GM23338 (cell line): ENCODE data around the gene DENND1B. TPM values are rescaled to one million over a fixed set of nuclear protein-coding genes. Genes with fewer than 3 reads are reported as not detected.

Experiments used
- ATAC-seq: fragments of 200-7000 bp; cut with Tn5 transposase; 3 replicates; pipeline ENCODE4 v1.9.1; 2020
- DNase-seq: peaks from one replicate; pipeline ENCODE4 v3.0.0-alpha.2; 2015; ENCODE audit warnings: low spot score
- H2AFZ ChIP-seq: fragments of 200-600 bp; sonication (generic); 2 replicates; pipeline ENCODE4 v1.8.0; 2016; ENCODE audit warnings: antibody characterized with exemption, mild to moderate bottlenecking, moderate library complexity
- H3F3A ChIP-seq: fragments of 200-600 bp; sonication (generic); replicated peaks from 2 replicates; pipeline ENCODE4 v1.8.0; 2017; ENCODE audit warnings: antibody characterized with exemption, mixed run types, low read depth
- H3K27ac ChIP-seq: fragments of 200-600 bp; sonication (generic); 2 replicates; pipeline ENCODE4 v1.6.1; 2016; ENCODE audit warnings: low read depth
- H3K27me3 ChIP-seq: fragments of 200-600 bp; sonication (generic); 2 replicates; pipeline ENCODE4 v1.8.0; 2016; ENCODE audit warnings: mild to moderate bottlenecking, mixed run types, moderate library complexity; ENCODE audit not compliant: insufficient read depth
- H3K36me3 ChIP-seq: fragments of 200-600 bp; sonication (generic); 2 replicates; pipeline ENCODE4 v1.8.0; 2016; ENCODE audit warnings: mild to moderate bottlenecking; ENCODE audit not compliant: insufficient read depth
- H3K4me1 ChIP-seq: fragments of 200-600 bp; sonication (generic); 2 replicates; pipeline ENCODE4 v1.8.0; 2016; ENCODE audit warnings: mild to moderate bottlenecking, moderate library complexity; ENCODE audit not compliant: insufficient read depth
- H3K4me2 ChIP-seq: fragments of 200-600 bp; sonication (generic); 2 replicates; pipeline ENCODE4 v1.7.1; 2017; ENCODE audit warnings: mixed run types
- H3K4me3 ChIP-seq: fragments of 200-600 bp; sonication (generic); 2 replicates; pipeline ENCODE4 v1.6.1; 2016; ENCODE audit warnings: mixed run types
- H3K79me2 ChIP-seq: fragments of 200-600 bp; sonication (generic); replicated peaks from 2 replicates; pipeline ENCODE4 v1.8.0; 2017; ENCODE audit warnings: mild to moderate bottlenecking; ENCODE audit not compliant: insufficient read depth
- H3K9me2 ChIP-seq: fragments of 200-600 bp; sonication (generic); 2 replicates; pipeline ENCODE4 v1.8.0; 2017; ENCODE audit not compliant: insufficient read depth
- H4K20me1 ChIP-seq: fragments of 200-600 bp; sonication (generic); replicated peaks from 2 replicates; pipeline ENCODE4 v1.8.0; 2017; ENCODE audit warnings: mild to moderate bottlenecking; ENCODE audit not compliant: insufficient read depth
- H3K27ac Mint-ChIP-seq: 2 replicates; pipeline ENCODE4 v1.8.0; 2020; ENCODE audit warnings: inconsistent platforms, mild to moderate bottlenecking, moderate library complexity, mixed read lengths
- H3K27me3 Mint-ChIP-seq: 3 replicates; pipeline ENCODE4 v1.8.0; 2022; ENCODE audit warnings: low read depth, mild to moderate bottlenecking, moderate library complexity, mixed read lengths, inconsistent platforms; ENCODE audit not compliant: insufficient read depth, poor library complexity
- H3K36me3 Mint-ChIP-seq: 3 replicates; pipeline ENCODE4 v1.8.0; 2021; ENCODE audit warnings: low read depth, mild to moderate bottlenecking, inconsistent platforms, moderate library complexity, mixed read lengths
- H3K4me1 Mint-ChIP-seq: 3 replicates; pipeline ENCODE4 v1.8.0; 2020; ENCODE audit warnings: mild to moderate bottlenecking, inconsistent platforms, mixed read lengths
- H3K4me3 Mint-ChIP-seq: 3 replicates; pipeline ENCODE4 v1.8.0; 2021; ENCODE audit warnings: moderate library complexity, mild to moderate bottlenecking, inconsistent platforms, mixed read lengths
- H3K9me3 Mint-ChIP-seq: 3 replicates; pipeline ENCODE4 v1.8.0; 2020; ENCODE audit warnings: moderate library complexity, mild to moderate bottlenecking, inconsistent platforms, mixed read lengths
- CREB1 ChIP-seq: fragments of 250-450 bp; sonication (Bioruptor Pico); IDR thresholded peaks from 2 replicates; pipeline ENCODE4 v1.5.0; 2020; ENCODE audit warnings: low read depth, mild to moderate bottlenecking, moderate library complexity
- CTCF ChIP-seq, 2 experiments: fragments of 200-600 bp in 1 of 2; sonication (generic) in 1 of 2; conservative IDR thresholded peaks; 2 replicates each; pipeline versions ENCODE4 v1.5.1 to v1.6.1; 2016 to 2017; ENCODE audit warnings: antibody characterized with exemption in 2 of 2, low read depth in 2 of 2, mild to moderate bottlenecking in 2 of 2, moderate library complexity in 1 of 2
- EZH2 ChIP-seq: fragments of 200-600 bp; sonication (generic); IDR thresholded peaks from one replicate; pipeline ENCODE4 v1.8.0; 2017; ENCODE audit warnings: antibody characterized with exemption, mild to moderate bottlenecking, low read depth; ENCODE audit not compliant: unreplicated experiment
- EZH2phosphoT487 ChIP-seq: fragments of 200-600 bp; sonication (generic); IDR thresholded peaks from one replicate; pipeline ENCODE4 v1.8.1; 2018; ENCODE audit warnings: antibody characterized with exemption; ENCODE audit not compliant: unreplicated experiment
- JUNB ChIP-seq: IDR thresholded peaks from one replicate; pipeline ENCODE4 v1.6.1; 2016; ENCODE audit warnings: antibody characterized with exemption; ENCODE audit not compliant: unreplicated experiment
- NANOG ChIP-seq: IDR thresholded peaks from 2 replicates; pipeline ENCODE4 v1.6.1; 2016; ENCODE audit warnings: antibody characterized with exemption, borderline replicate concordance
- POLR2AphosphoS5 ChIP-seq: IDR thresholded peaks from 2 replicates; pipeline ENCODE4 v1.6.1; 2016; ENCODE audit warnings: antibody characterized with exemption, low read depth
- REST ChIP-seq: IDR thresholded peaks from one replicate; pipeline ENCODE4 v1.6.1; 2018; ENCODE audit warnings: antibody characterized with exemption; ENCODE audit not compliant: unreplicated experiment
- STAT1 ChIP-seq: IDR thresholded peaks from one replicate; pipeline ENCODE4 v1.6.1; 2016; ENCODE audit warnings: antibody characterized with exemption; ENCODE audit not compliant: unreplicated experiment
- ZNF114 ChIP-seq: fragments of 250-450 bp; sonication (Bioruptor Pico); IDR thresholded peaks from 2 replicates; pipeline ENCODE4 v1.5.0; 2020; ENCODE audit warnings: mild to moderate bottlenecking, moderate library complexity
- ZNF331 ChIP-seq: fragments of 250-450 bp; sonication (Bioruptor Pico); IDR thresholded peaks from 2 replicates; pipeline ENCODE4 v1.5.0; 2020; ENCODE audit warnings: low read depth, mild to moderate bottlenecking, moderate library complexity
- ZNF462 ChIP-seq: fragments of 250-450 bp; sonication (Bioruptor Pico); IDR thresholded peaks from 2 replicates; pipeline ENCODE4 v1.5.0; 2020; ENCODE audit warnings: mild to moderate bottlenecking, moderate library complexity
- polyA plus RNA-seq: library from polyadenylated mRNA; unstranded; fragments of >200 nt; fragmentation: Nextera tagmentation; extraction: Ambion mirVana; gene quantifications from 2 replicates; pipeline ENCODE4 v1.2.1, GENCODE V29; 2016
- total RNA-seq: library from RNA; depleted of rRNA; stranded (reverse); fragments of >200 nt; shearing (Covaris generic); gene quantifications from 2 replicates; pipeline ENCODE4 v1.2.3, GENCODE V29; 2014
- TF ChIP-seq, protein P1 (sequence below): IDR thresholded peaks from 2 replicates; pipeline ENCODE4 v1.6.1; 2016; ENCODE audit warnings: antibody characterized with exemption

The DENND1B gene
- total and polyA plus RNA-seq, 2 experiments from 2014 or later = 4.3 to 5.2 TPM

DNA sequence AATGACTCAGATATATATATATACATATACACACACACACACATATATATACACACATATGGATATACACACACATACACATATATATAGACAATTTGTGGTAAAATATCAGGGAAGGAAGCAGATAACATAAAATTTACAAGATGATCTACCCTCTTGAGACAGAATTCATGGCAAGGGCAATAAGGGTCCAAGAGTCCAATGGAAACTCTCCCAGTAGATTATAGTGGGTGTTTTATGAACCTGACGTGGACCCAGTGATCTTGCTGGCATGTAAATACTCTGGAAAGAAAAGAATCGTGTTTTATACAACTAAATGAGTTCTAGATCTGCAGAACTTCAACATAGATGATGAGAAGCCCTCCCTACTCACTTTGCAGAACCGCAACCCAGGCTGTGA, 49.3 kb downstream of the DENND1B start:
- H2AFZ ChIP-seq = no peak overlapping the region
- 0 out of 2 replicates have a peak, but pooled peaks cover 5% of the 10 kb centered on the region for H3K36me3 ChIP-seq
- Mint-ChIP-seq H3K27ac (no peak overlapping the region), H3K27me3 (peaks cover 2% of the 10 kb centered on the region), H3K36me3 (peaks cover 19% of the 10 kb centered on the region), H3K9me3 (peaks cover 23% of the 10 kb centered on the region), H3K4me3 (no peak overlapping the region), H3K4me1 (peaks cover 13% of the 10 kb centered on the region)
- H3K27ac ChIP-seq = no peak overlapping the region
- 0 out of 2 replicates have a peak, but pooled peaks cover 5% of the 10 kb centered on the region for H3K4me1 ChIP-seq
- no peaks in the 10 kb centered on the region for H3F3A ChIP-seq
- no peak overlapping the region for H3K4me3 ChIP-seq
- H3K27me3 ChIP-seq = no peaks in the 10 kb centered on the region
- no peaks in the 10 kb centered on the region; the same call in 1 of the 2 replicates for H3K9me2 ChIP-seq
- H3K79me2 ChIP-seq = no peaks in the 10 kb centered on the region
- no peak overlapping the region for H3K4me2 ChIP-seq
- no peak for TF ChIP-seq STAT1
- TF ChIP-seq NANOG = no peak
- no peak for TF ChIP-seq CREB1 (CRISPR knock-in tag)
- TF ChIP-seq EZH2phosphoT487 = no peak
- no peak for TF ChIP-seq EZH2
- no peak for TF ChIP-seq CTCF (conservative IDR thresholded peaks at IDR 0.05; ENCODE audit: low read depth in 2 of 2)
- TF ChIP-seq ZNF462 = no peak
- TF ChIP-seq ZNF331 = no peak
- no peak for TF ChIP-seq ZNF114 (CRISPR knock-in tag)
- TF ChIP-seq POLR2AphosphoS5 = no peak
- TF ChIP-seq JUNB = no peak
- TF ChIP-seq, protein P1, sequence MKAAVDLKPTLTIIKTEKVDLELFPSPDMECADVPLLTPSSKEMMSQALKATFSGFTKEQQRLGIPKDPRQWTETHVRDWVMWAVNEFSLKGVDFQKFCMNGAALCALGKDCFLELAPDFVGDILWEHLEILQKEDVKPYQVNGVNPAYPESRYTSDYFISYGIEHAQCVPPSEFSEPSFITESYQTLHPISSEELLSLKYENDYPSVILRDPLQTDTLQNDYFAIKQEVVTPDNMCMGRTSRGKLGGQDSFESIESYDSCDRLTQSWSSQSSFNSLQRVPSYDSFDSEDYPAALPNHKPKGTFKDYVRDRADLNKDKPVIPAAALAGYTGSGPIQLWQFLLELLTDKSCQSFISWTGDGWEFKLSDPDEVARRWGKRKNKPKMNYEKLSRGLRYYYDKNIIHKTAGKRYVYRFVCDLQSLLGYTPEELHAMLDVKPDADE = no peak
- TF ChIP-seq REST = no peak
- ATAC-seq = no peak
- no peak for DNase-seq
- no peaks in the 10 kb centered on the region for H4K20me1 ChIP-seq
